ENCODE results near the gene LRRC58.
"Not testable (repeated sequence)": the region's sequence is repeated elsewhere in the genome, so short reads cannot be mapped to it uniquely, and the experiment has no call there.

Gene LRRC58

DNA sequence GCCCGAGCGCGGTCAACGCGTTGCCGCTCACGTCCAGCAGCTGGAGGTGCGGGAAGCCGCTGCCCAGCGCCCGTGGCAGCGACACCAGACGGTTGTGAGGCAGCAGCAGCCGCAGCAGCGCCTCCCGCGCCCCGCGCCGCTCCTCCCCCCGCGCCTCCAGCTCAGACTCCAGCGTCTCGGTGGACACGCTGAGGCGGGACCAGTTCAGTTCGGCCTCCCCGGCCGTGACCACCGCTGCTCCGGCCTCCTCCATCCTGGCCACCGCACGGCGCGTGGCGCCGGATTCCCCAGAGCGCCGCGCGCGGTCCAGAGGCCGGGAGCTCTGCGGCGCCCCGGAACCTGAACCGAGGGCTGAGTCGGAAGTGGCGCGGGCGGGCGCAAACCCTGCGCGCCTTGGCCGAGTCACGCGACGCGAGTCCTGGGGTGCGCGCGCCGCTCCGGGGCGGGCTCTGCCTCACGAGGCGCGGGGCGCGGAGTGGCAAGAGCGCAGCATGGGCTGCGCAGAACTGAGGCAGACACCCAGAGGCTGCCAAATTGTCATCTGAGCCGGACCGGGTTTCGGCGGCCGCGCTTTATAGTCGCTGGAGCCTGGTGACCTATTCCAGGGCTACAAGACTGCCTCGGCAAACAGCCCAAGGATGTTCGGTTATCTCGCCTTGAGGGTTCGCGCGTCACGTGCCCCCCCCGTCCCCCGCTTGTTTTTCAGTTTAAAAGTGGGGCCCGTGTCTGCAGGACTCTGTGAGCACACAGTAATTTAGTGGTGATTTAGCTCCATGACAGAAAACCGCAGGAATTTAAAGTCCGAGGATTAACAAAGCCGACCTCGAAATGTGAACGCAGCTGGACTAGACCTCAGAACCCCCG, at the start of gene LRRC58:
TSS of gene LRRC58 (minus strand) at position 364 of the 864 bp plus-strand sequence. CDS start at position 253, 111 bp downstream.
- DNase-seq = peak; percentile 89 to 98

DNA sequence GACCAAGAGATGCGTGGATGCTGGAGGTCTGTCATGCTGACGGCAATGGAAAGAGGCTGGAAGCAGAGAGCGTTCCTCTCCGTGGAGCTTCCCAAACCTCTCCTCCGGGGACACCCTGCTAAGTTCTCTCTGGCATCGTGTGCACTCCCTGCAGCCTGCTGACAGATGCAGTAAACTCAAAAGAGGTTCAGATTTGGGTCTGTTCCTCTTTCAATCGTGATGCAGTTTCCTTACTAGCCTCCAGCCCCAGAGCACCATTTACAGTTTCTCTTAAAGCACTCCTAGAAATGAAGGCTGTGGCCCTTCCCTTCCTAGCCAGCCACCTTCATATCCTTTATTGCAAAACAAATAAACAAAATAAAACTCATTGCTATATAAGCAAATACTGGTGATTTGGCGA, 47.3 kb upstream of the LRRC58 start:
- no peak for DNase-seq

- no peak for DNase-seq
These were observed 45.2 kb upstream of the LRRC58 start for GRCh38 chr3:120394347-120394746.

- no peak for DNase-seq
These were observed 44.6 kb upstream of the LRRC58 start for GRCh38 chr3:120393761-120394160.

DNA sequence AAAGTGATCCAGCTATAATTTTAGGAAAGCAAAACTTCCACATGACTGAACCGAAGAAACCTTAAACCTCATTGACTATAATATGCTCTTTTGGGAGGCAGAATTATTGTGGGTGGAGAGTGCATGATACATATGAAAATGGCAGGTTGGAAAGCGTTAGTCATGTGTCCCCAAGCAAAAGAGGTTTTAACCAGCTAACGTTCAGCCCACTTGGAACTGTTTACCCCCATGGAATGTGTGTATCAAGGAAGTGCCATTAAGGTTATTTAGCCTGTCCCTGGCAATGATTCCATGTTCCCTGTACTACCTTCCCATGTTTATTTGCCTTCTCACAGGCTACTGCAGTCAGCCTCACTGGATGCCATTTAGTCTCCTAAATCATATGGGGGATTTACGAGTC, 44.1 kb upstream of the LRRC58 start:
- no peak for DNase-seq

- no peak for DNase-seq
These were observed 33.8 kb upstream of the LRRC58 start for GRCh38 chr3:120382941-120383447.

- DNase-seq = no peak
These were observed 32.3 kb upstream of the LRRC58 start for GRCh38 chr3:120381503-120381902.

GRCh38 chr3:120377948-120378347, 28.8 kb upstream of the LRRC58 start:
- not testable (repeated sequence) for DNase-seq

DNA sequence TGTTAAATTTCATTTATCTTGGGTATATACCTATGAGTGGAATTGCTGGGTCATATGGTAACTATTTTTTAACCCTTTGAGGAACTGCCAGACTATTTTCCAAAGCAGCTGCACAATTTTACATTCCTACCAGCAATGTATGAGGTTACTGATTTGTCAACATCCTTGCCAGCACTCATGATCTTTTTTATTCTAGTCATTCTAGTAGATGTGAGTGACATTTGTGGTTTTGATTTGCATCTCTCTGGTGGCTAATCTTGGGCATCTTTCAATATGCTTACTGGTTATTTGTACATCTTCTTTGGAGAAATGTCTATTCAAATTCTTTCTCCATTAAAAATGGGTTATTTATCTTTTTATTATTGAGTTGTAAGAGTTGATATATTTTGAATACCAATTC, 21.3 kb upstream of the LRRC58 start:
- no peak for DNase-seq

GRCh38 chr3:120369037-120369467, 19.9 kb upstream of the LRRC58 start:
- no peak for DNase-seq

- no peak for DNase-seq
These were observed 19.0 kb upstream of the LRRC58 start for GRCh38 chr3:120368172-120368571.

GRCh38 chr3:120364821-120365220, 15.7 kb upstream of the LRRC58 start:
- DNase-seq = no peak

GRCh38 chr3:120364101-120364500, 14.9 kb upstream of the LRRC58 start:
- no peak for DNase-seq

DNA sequence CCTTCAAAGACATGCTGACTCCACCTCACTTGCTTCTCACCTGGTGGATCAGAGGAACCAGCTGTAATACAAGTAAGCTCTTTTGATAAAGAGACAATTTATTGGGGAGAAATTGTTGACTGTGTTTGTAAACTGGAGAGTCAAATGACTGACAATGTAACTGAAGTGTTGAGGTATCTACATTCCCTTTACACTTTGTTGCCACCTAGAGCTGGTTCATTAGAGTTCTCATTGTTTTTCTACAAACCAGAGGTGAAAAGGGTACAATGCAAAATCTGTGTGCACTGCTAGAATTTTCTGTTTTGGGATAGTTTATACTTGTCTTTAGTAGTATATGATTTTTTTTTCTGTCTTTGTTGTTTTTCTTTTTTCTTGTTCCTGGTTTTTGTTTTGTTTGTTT, 8.7 kb upstream of the LRRC58 start:
- no peak for DNase-seq

DNA sequence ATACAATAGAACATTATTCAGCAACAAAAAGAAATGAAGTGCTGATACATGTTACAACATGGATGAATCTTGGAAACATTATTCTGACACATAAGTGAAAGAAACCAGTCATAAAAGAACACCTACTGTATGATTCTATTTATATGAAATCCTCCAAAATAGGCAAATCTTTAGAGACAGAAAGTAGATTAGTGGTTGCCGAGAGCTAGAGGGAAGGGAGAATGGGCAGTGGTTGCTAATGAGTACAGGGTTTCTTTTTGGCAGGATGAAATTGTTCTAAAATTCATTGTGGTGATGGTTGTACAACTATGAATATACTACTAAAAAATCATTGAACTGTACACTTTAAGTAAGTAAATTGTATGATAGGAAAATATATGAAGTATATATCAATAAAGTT, 6.3 kb upstream of the LRRC58 start:
- DNase-seq = no peak

DNA sequence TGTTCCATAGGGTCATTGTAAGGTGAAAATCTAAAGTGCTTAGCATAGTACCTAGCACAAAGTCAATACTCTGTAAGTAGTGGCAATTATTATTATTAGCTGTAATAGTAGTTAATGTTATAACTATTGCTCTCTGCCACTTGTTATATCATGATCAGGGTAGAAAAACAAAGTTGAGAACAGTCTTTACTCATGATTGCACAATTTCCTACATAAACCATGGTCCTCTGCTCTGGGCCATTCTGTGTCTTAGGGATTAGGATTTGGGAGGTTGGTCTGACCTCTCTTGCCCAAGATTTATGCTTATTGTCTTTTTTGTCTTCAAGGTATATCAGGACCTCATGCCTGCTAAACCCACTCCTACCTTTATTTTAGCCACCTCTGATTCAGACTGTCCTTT, 4.3 kb upstream of the LRRC58 start:
- no peak for DNase-seq

GRCh38 chr3:120352017-120352416, 2.9 kb upstream of the LRRC58 start:
- DNase-seq = no peak

DNA sequence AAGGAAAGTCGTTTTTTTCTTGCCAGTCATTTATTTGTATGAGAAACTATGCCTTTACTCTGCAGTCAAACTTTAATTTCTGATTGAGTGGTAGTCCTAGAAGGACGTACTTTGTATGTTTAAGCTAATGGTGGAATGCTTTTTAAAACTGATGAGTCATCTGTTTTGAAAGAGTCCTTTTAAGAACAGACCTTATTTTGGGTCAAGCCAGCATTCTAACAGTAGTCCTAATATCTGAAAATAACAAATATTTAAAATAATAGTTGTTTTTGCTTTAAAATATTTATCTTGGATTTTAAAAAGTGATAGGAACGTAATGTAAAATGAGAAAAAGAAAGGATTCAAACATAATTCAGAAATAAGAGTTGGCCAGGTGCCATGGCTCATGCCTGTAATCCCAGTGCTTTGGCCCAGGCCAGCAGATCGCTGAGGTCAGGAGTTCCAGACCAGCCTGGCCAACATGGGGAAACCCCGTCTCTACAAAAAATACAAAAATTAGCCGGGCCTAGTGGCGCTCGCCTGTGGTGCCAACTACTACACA, 1.3 kb upstream of the LRRC58 start:
- peak in 1 of 2 experiments; percentile 47 for DNase-seq

GRCh38 chr3:120349855-120350125, 636 bp upstream of the LRRC58 start:
- no peak for DNase-seq

GRCh38 chr3:120348065-120348990, 826 bp downstream of the LRRC58 start:
- peak in 1 of 2 experiments; percentile 41 for DNase-seq

DNA sequence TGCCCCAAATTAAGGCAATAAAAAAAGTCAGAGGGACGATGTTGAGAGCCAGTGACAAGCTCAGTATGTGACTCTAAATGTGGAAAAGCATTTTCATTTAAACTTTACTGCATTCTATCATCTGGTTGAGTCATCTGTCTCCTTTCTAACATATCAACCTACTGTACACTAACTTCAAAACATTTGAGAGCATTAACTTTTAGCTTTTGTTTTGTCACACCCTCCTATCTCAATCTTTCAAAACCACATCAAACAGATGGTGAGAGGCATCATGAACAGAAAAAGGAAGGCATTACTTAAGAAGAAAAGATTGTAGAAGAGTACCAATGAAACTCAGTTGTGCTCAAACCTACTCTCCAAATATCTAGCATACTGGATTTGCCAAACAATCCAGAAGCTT, 4.8 kb downstream of the LRRC58 start:
- no peak for DNase-seq

DNA sequence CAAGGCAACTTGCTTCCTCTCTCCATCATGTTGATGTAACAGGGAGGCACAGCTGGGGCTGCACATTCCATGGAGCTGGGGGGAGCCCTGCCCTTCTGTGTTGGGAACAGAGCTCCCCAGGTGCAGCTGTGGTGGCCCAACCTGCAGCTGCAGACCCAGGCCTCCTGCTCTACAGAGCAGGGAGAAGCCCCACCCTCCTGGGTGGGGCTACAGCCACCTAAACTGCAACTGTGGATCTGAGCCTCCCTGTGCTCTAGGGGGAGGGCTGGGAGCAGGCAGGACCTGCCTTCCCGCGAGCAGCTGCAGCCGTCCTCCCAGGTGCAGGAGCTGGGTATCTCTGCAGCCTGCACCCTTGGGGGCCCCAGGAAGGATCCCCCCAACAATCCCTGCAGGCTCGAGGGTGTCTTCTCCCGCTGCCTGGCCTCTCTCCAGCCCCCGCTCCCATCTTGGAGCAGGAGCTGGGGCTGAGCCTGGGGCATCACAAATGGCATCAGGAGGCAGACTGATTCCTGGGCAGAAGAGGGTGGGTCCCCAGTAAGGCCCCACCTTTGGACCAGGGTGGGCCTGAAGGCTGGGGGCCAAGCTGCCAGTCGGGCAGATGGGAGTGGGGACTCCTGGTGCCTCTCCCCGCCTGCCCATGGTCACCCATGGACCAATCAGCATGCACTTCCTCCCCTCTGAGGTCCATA, 7.4 kb downstream of the LRRC58 start:
- DNase-seq = no peak

GRCh38 chr3:120339362-120339761, 9.8 kb downstream of the LRRC58 start:
- no peak for DNase-seq

Measured in NCI-H446 (cell line).